MM.1S (cell line): ENCODE measurements around the gene CDK12.

Experiments
- DNase-seq: peaks from one replicate; pipeline ENCODE4 v3.0.0-alpha.2; 2015
- H2AFZ ChIP-seq: fragments of 300-600 bp; sonication (generic); 2 replicates; pipeline ENCODE4 v1.6.0; 2016; ENCODE audit warnings: antibody characterized with exemption, low read length
- H3F3A ChIP-seq: fragments of 300-600 bp; sonication (generic); 2 replicates; pipeline ENCODE4 v1.6.1; 2016; ENCODE audit warnings: mild to moderate bottlenecking, antibody characterized with exemption, low read length, moderate library complexity, mixed read lengths; ENCODE audit not compliant: insufficient read depth
- H3K27ac ChIP-seq: fragments of 300-600 bp; sonication (generic); 2 replicates; pipeline ENCODE4 v1.5.1; 2016; ENCODE audit warnings: mild to moderate bottlenecking, low read length
- H3K27me3 ChIP-seq: fragments of 300-600 bp; sonication (generic); replicated peaks from 2 replicates; pipeline ENCODE4 v1.6.0; 2016; ENCODE audit warnings: low read length; ENCODE audit not compliant: insufficient read depth
- H3K36me3 ChIP-seq: fragments of 300-600 bp; sonication (generic); replicated peaks from 2 replicates; pipeline ENCODE4 v1.6.1; 2016; ENCODE audit warnings: mild to moderate bottlenecking, low read length, mixed read lengths; ENCODE audit not compliant: insufficient read depth
- H3K4me1 ChIP-seq: fragments of 300-600 bp; sonication (generic); 2 replicates; pipeline ENCODE4 v1.6.1; 2016; ENCODE audit warnings: low read length, mixed read lengths
- H3K4me2 ChIP-seq: fragments of 300-600 bp; sonication (generic); 2 replicates; pipeline ENCODE4 v1.6.0; 2016; ENCODE audit warnings: low read depth, low read length
- H3K4me3 ChIP-seq: fragments of 300-600 bp; sonication (generic); 2 replicates; pipeline ENCODE4 v1.5.1; 2016; ENCODE audit warnings: low read length, mixed read lengths
- H3K79me2 ChIP-seq: fragments of 300-600 bp; sonication (generic); 2 replicates; pipeline ENCODE4 v1.6.1; 2016; ENCODE audit warnings: mixed run types, low read length, mixed read lengths
- H3K9ac ChIP-seq: fragments of 300-600 bp; sonication (generic); 2 replicates; pipeline ENCODE4 v1.6.1; 2016; ENCODE audit warnings: low read length, mixed read lengths
- H3K9me2 ChIP-seq: fragments of 300-600 bp; sonication (generic); replicated peaks from 2 replicates; pipeline ENCODE4 v1.6.1; 2016; ENCODE audit warnings: mild to moderate bottlenecking, low read length, mixed read lengths; ENCODE audit not compliant: insufficient read depth
- H3K9me3 ChIP-seq: fragments of 300-600 bp; sonication (generic); replicated peaks from 2 replicates; pipeline ENCODE4 v1.6.1; 2016; ENCODE audit warnings: mild to moderate bottlenecking, low read length, mixed read lengths; ENCODE audit not compliant: insufficient read depth
- H4K20me1 ChIP-seq: fragments of 300-600 bp; sonication (generic); 2 replicates; pipeline ENCODE4 v1.6.1; 2016; ENCODE audit warnings: mild to moderate bottlenecking, low read length, moderate library complexity, mixed read lengths; ENCODE audit not compliant: insufficient read depth
- CTCF ChIP-seq: fragments of 300-600 bp; sonication (generic); IDR thresholded peaks from 2 replicates; pipeline ENCODE4 v1.5.1; 2016; ENCODE audit warnings: antibody characterized with exemption, low read length, mixed read lengths
- EZH2 ChIP-seq: fragments of 300-600 bp; sonication (generic); optimal IDR thresholded peaks from 2 replicates; pipeline ENCODE3; 2017; ENCODE audit warnings: low read depth, mild to moderate bottlenecking, antibody characterized with exemption, low read length, mixed read lengths
- EZH2phosphoT487 ChIP-seq: fragments of 300-600 bp; sonication (generic); IDR thresholded peaks from 2 replicates; pipeline ENCODE4 v1.6.1; 2018; ENCODE audit warnings: antibody characterized with exemption, low read length

Gene CDK12

DNA sequence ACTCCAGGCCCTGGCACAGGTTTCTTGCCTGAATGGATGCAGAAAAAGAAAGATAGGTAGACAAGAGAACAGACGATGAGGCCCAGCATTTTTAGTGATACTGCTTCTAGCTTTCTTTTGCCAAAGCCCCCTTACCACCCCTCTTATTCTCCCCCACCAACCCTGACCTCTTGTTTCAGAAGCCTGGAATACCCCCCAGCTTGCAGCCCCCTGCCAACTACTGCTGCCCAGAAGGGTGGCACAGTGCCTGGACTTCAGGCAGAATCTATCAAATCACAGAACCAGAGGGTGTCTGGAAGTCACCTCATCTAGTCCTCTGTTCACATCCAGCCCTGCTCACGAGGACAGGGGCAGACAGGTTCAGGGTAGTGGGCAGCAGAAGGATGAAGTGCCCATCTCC, 110.8 kb downstream of the CDK12 start:
- no peaks in the 10 kb centered on the region for H3K36me3 ChIP-seq
- TF ChIP-seq EZH2phosphoT487 (no peak), CTCF (no peak), EZH2 (no peak)
- no peak overlapping the region for H3K27ac ChIP-seq
- H3K27me3 ChIP-seq = no peaks in the 10 kb centered on the region
- H3K9me2 ChIP-seq = no peaks in the 10 kb centered on the region
- no peak overlapping the region for H3K4me2 ChIP-seq
- no peak overlapping the region for H3K9ac ChIP-seq
- H3F3A ChIP-seq = no peaks in the 10 kb centered on the region
- H3K79me2 ChIP-seq = no peaks in the 10 kb centered on the region
- H3K4me1 ChIP-seq = no peaks in the 10 kb centered on the region
- DNase-seq = no peak
- H2AFZ ChIP-seq = no peak overlapping the region
- H4K20me1 ChIP-seq = no peaks in the 10 kb centered on the region
- no peaks in the 10 kb centered on the region for H3K9me3 ChIP-seq
- H3K4me3 ChIP-seq = no peak overlapping the region

DNA sequence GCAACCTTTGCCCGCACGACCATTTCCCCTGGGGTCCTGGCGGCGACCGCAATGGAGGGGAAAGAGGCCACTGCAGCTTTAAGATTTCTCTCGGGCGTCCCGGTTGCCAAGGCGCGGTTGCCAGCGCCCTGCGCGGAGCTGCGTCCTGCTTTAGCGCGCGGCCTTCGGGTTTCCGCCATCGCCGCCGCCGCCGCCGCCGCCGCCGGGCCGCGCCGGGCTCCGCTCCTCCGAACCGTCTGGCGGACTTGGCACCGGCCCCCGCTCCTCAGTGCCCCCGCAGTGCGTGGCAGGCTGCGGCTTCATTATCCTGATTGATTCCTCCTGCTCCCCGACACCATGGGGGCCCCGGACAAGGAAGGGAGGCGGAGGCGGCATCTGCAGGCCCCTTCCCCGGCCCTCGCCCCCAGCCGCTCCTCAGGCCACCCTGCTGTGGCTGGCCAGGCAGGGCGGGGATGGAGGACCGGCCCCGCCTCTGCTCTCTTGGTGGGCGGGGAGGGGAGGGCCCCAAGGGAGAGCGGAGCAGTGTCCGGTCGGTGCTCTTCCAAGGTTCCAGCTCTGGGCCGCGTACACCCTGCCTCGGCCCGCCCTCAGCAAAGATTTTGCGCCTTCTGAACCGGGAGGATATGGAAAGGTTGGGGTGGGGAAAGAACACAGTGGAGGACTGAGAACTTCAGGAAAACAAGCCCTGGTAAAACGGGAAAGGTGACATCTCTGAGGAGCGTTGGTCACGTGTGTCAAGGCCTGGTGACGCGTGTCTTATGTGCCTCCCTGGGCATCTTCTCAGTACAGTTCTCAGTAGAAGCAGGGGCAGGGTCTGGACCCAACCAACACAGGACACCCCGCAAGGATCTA, 112.4 kb downstream of the CDK12 start:
- H3K36me3 ChIP-seq = no peaks in the 10 kb centered on the region
- H3K9me3 ChIP-seq = no peaks in the 10 kb centered on the region
- no peak overlapping the region for H3K27ac ChIP-seq
- DNase-seq = no peak
- H3F3A ChIP-seq = no peaks in the 10 kb centered on the region
- H3K4me1 ChIP-seq = no peaks in the 10 kb centered on the region
- TF ChIP-seq EZH2 = no peak
- TF ChIP-seq CTCF = no peak
- TF ChIP-seq EZH2phosphoT487 = no peak
- H3K79me2 ChIP-seq = no peaks in the 10 kb centered on the region
- no peak overlapping the region for H3K4me2 ChIP-seq
- no peak overlapping the region for H3K9ac ChIP-seq
- H3K9me2 ChIP-seq = no peaks in the 10 kb centered on the region
- no peaks in the 10 kb centered on the region for H4K20me1 ChIP-seq
- H3K27me3 ChIP-seq = no peaks in the 10 kb centered on the region
- H3K4me3 ChIP-seq = no peak overlapping the region
- H2AFZ ChIP-seq = no peak overlapping the region

GRCh38 chr17:39576187-39576586, 114.9 kb downstream of the CDK12 start:
- H3K4me2 ChIP-seq = no peak overlapping the region
- no peak for DNase-seq

More at GRCh38 chr17:39576187-39576586, 114.9 kb downstream of the CDK12 start:
- Histone ChIP-seq H3K4me1 (no peaks in the 10 kb centered on the region), H2AFZ (no peak overlapping the region), H3K27ac (no peak overlapping the region), H3F3A (no peaks in the 10 kb centered on the region), H3K9me2 (no peaks in the 10 kb centered on the region), H3K79me2 (no peaks in the 10 kb centered on the region), H4K20me1 (no peaks in the 10 kb centered on the region), H3K4me3 (no peak overlapping the region), H3K9me3 (no peaks in the 10 kb centered on the region), H3K27me3 (no peaks in the 10 kb centered on the region), H3K9ac (no peak overlapping the region), H3K36me3 (no peaks in the 10 kb centered on the region)
- TF ChIP-seq CTCF (0 out of 2 replicates have a peak, but pooled peaks have one; percentile 17), EZH2phosphoT487 (no peak)
